ENCODE results near the gene HRNR.

Gene HRNR

GRCh38 chr1:152188673-152189591 lies 35.1 kb downstream of the HRNR start:
- no peak for DNase-seq

- no peak for DNase-seq
These were observed 37.3 kb downstream of the HRNR start for GRCh38 chr1:152186556-152187285.

- no peak for DNase-seq
These were observed 38.2 kb downstream of the HRNR start for GRCh38 chr1:152185544-152186391.

GRCh38 chr1:152182944-152183361 lies 41.0 kb downstream of the HRNR start:
- no peak for DNase-seq

- DNase-seq, result no peak
These were observed 41.6 kb downstream of the HRNR start for GRCh38 chr1:152182431-152182830.

- DNase-seq, result no peak
These were observed 44.4 kb downstream of the HRNR start for GRCh38 chr1:152179566-152179965.

GRCh38 chr1:152170287-152170905 lies 53.6 kb downstream of the HRNR start:
- no peak for DNase-seq

- DNase-seq, result no peak
These were observed 54.5 kb downstream of the HRNR start for GRCh38 chr1:152169366-152170025.

- no peak for DNase-seq
These were observed 55.5 kb downstream of the HRNR start for GRCh38 chr1:152168535-152168868.

GRCh38 chr1:152167835-152168534 lies 56.0 kb downstream of the HRNR start:
- no peak for DNase-seq

GRCh38 chr1:152166966-152167365 lies 57.0 kb downstream of the HRNR start:
- no peak for DNase-seq

- no peak for DNase-seq
These were observed 58.5 kb downstream of the HRNR start for GRCh38 chr1:152165286-152166077.

- no peak for DNase-seq
These were observed 59.4 kb downstream of the HRNR start for GRCh38 chr1:152164517-152165136.

- DNase-seq, result no peak
These were observed 61.1 kb downstream of the HRNR start for GRCh38 chr1:152162792-152163463.
